Muscle of leg (tissue), 11 donors: Measurements from ENCODE around the gene ACY1. TPM values are rescaled to one million over a fixed set of nuclear protein-coding genes. Genes with fewer than 3 reads are reported as not detected.
A peak's percentile ranks its signal among the peaks of the same experiment; 100 is the strongest.

Experiments used
- DNase-seq: peaks from one replicate; pipeline ENCODE4 v3.0.0; 2013
- H3K27ac ChIP-seq: one replicate; pipeline ENCODE4 v1.5.1; 2013; ENCODE audit warnings: mild to moderate bottlenecking, low read length, control low read depth
- H3K27me3 ChIP-seq: one replicate; pipeline ENCODE4 v1.6.1; 2013; ENCODE audit warnings: low read length; ENCODE audit not compliant: control insufficient read depth, insufficient read depth
- H3K36me3 ChIP-seq: one replicate; pipeline ENCODE4 v1.6.1; 2013; ENCODE audit warnings: low read length; ENCODE audit not compliant: control insufficient read depth, insufficient read depth
- H3K4me1 ChIP-seq: one replicate; pipeline ENCODE4 v1.6.1; 2013; ENCODE audit warnings: low read length; ENCODE audit not compliant: control insufficient read depth, insufficient read depth
- H3K4me3 ChIP-seq: one replicate; pipeline ENCODE4 v1.5.1; 2013; ENCODE audit warnings: low read length, control low read depth
- H3K9me3 ChIP-seq: replicated peaks from 2 replicates; pipeline ENCODE4 v1.6.1; 2013; ENCODE audit warnings: low read depth, low read length; ENCODE audit not compliant: control insufficient read depth
- WGBS: methylation state at CpG from one replicate; pipeline ENCODE4 v1.1.5; 2013; ENCODE audit warnings: missing lambda C conversion rate; ENCODE audit not compliant: insufficient coverage; 5-methylcytosine and 5-hydroxymethylcytosine counted together
- polyA plus RNA-seq, 8 donors: library from polyadenylated mRNA; unstranded; fragments of 120-200 nt; gene quantifications; one replicate each; pipeline versions ENCODE4 v1.2.1 to v1.2.3, GENCODE V29; 2013; ENCODE audit warnings: inconsistent platforms in 1 of 8, low replicate concordance in 1 of 8; ENCODE audit not compliant: insufficient read length in 8 of 8, insufficient read depth in 1 of 8
- total RNA-seq: library from RNA; stranded (reverse); fragments of 120-200 nt; gene quantifications from one replicate; pipeline ENCODE4 v1.2.4, GENCODE V29; 2013

The ACY1 gene
- total and polyA plus RNA-seq, 9 donors, result 10.2 to 20.7 (median 13.8) TPM

- Histone ChIP-seq H3K27ac (no peak overlapping the region), H3K36me3 (no peaks in the 10 kb centered on the region), H3K27me3 (peaks cover 2% of the 10 kb centered on the region), H3K4me3 (no peak overlapping the region), H3K9me3 (no peaks in the 10 kb centered on the region), H3K4me1 (peaks cover 14% of the 10 kb centered on the region)
- DNase-seq, result no peak
- 48% methylated on average over 3 of the region's 4 CpGs for WGBS
These were observed 36.5 kb upstream of the ACY1 start for GRCh38 chr3:51946796-51947195.

DNA sequence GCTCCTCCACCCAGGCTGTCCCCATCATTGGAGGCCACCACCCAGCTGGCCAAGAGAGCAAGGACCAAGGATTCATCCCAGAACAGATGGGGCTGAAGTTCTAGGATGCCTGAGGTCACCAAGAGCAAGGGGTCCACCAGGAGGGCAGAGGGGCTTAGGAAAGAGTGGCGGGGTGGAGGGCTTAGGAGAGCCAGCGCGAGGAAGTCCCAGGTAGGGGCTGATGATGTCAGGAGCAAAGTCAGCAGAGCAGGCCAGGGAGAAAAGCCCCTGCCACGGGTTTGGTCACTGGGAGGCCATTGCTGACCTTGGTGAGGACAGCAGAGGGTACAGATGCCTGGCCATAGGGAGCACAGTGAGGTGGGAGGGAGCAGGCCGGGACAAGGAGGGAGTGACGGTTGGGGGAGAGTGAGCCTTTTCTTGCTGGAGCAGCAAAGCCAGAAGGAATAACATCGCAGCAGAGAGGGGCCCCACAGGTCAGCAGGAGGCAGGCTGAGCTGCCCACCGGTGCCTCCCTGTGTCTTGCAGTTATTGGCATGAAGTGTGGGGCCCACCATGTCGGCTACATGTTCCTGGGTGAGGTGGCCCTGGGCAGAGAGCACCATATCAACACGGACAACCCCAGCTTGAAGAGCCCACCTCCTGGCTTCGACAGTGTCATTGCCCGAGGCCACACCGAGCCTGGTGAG is 36.0 kb upstream of the ACY1 start:
- H3K27ac ChIP-seq, result no peak overlapping the region
- H3K4me3 ChIP-seq, result no peak overlapping the region
- 66% methylated on average over 12 of the region's 13 CpGs for WGBS
- no peaks in the 10 kb centered on the region for H3K36me3 ChIP-seq
- no peaks in the 10 kb centered on the region for H3K9me3 ChIP-seq
- H3K4me1 ChIP-seq, result peaks cover 12% of the 10 kb centered on the region
- H3K27me3 ChIP-seq, result peaks cover 2% of the 10 kb centered on the region
- no peak for DNase-seq

DNA sequence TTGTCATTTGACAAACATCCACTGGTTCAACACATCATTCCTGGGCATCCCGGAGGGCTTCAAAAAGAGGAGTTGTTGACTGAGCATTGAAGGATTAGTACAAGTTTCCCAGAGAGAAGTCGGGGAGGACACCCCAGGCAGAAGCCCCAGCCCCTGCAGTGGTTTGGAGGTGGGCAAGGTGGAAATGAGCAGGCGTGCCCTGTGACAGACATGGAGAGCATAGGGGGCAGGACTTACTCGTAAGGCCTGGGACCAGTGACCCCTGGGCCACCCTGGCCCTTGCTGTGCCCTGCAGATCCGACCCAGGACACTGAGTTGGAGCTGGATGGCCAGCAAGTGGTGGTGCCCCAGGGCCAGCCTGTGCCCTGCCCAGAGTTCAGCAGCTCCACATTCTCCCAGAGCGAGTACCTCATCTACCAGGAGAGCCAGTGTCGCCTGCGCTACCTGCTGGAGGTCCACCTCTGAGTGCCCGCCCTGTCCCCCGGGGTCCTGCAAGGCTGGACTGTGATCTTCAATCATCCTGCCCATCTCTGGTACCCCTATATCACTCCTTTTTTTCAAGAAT is 35.2 kb upstream of the ACY1 start:
- Histone ChIP-seq H3K4me3 (no peak overlapping the region), H3K36me3 (no peaks in the 10 kb centered on the region), H3K27ac (no peak overlapping the region), H3K9me3 (no peaks in the 10 kb centered on the region), H3K27me3 (peaks cover 2% of the 10 kb centered on the region), H3K4me1 (peaks cover 4% of the 10 kb centered on the region)
- no peak for DNase-seq
- WGBS, result 83% methylated on average over 9 of the region's 10 CpGs

DNA sequence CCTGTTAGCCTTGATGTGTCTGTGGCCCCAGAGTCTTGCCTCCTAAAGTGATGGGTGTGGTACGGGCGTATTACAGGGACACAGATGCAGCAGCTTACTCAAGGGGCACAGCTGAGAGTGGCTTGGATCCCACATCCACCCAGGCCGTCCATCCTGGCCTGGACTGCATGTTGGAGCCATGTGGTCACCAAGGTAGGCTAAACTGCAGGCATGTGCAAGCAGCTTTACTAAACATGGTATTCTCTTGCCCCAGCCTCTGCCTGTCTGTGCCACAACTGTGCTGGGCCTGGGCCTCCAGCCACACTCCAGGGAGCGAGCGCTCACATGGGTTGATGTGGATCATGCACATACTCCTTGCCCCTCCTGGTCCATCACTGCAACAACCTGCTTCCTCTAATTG is 34.2 kb upstream of the ACY1 start:
- no peaks in the 10 kb centered on the region for H3K4me1 ChIP-seq
- H3K27ac ChIP-seq, result no peak overlapping the region
- WGBS, result 82% methylated on average over 5 of the region's 5 CpGs
- no peaks in the 10 kb centered on the region for H3K36me3 ChIP-seq
- no peak for DNase-seq
- peaks cover 6% of the 10 kb centered on the region for H3K27me3 ChIP-seq
- H3K9me3 ChIP-seq, result no peaks in the 10 kb centered on the region
- H3K4me3 ChIP-seq, result no peak overlapping the region

DNA sequence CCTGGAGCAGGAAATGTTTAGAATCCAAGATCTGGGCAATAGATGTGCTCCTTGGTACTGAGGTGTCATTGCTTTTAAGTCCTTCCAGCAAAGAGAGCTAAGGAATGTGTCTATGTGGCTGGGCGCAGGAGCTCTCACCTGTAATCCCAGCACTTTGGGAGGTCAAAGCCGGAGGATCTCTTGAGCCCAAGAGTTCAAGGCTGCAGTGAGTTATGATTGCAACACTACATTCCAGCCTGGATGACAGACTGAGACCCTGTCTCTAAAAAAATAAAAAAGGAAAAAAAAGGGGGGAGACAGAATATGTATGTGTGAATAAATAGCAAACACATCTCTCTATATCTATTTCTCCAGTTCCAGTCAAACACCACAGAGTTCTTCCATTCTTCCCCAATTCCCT is 32.4 kb upstream of the ACY1 start:
- Histone ChIP-seq H3K9me3 (no peaks in the 10 kb centered on the region), H3K27ac (no peak overlapping the region), H3K36me3 (no peaks in the 10 kb centered on the region), H3K4me3 (no peak overlapping the region), H3K27me3 (peaks cover 17% of the 10 kb centered on the region), H3K4me1 (peaks cover 9% of the 10 kb centered on the region)
- WGBS, result 100% methylated on average over 1 of the region's 2 CpGs
- no peak for DNase-seq

DNA sequence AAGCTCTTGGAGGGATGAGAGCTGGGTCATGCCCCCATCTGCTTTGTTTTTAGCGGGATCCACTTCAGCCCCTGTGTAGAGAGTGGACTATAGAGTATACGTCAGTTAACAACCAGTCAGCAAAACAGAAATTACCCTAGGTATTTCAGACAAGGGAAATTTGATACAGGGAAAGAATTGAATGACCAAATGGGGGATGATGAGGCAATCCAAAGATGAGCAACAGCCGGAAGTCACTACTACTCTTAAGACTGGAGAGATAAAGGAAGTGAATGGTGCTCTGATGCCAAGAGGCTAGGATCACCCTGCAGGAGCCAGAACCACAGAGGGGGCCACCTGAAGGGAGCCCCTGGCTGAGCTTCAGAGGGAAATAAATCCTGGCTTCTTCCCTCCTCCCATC is 29.9 kb upstream of the ACY1 start:
- Histone ChIP-seq H3K9me3 (no peaks in the 10 kb centered on the region), H3K27ac (no peak overlapping the region), H3K27me3 (peaks cover 17% of the 10 kb centered on the region), H3K36me3 (peaks cover 14% of the 10 kb centered on the region), H3K4me3 (no peak overlapping the region), H3K4me1 (peaks cover 22% of the 10 kb centered on the region)
- no CpG with 5 or more reads among the region's 3 CpGs for WGBS
- DNase-seq, result no peak

DNA sequence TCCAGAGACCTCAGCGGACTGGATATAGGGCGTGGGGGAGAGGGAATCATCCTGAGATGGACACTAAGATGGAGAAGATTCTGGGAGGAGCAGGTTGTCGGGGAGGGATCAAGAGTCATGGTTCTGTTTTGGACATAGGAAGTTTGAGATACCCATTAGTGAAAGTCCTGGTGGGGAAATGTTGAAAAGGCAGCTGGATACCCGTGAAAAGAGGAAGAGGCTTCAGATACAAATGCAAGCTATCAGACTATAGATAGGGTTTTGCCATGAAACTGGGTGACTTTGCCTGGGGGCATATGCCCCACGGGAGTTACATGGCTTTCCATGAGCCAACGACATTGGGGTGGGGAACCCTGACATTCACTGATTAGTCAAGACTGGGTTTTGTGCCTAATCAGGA is 29.2 kb upstream of the ACY1 start:
- 72% methylated on average over 6 of the region's 6 CpGs for WGBS
- no peak overlapping the region for H3K4me3 ChIP-seq
- no peak for DNase-seq
- H3K4me1 ChIP-seq, result peaks cover 22% of the 10 kb centered on the region
- peaks cover 21% of the 10 kb centered on the region for H3K36me3 ChIP-seq
- H3K9me3 ChIP-seq, result no peaks in the 10 kb centered on the region
- H3K27ac ChIP-seq, result no peak overlapping the region
- peaks cover 17% of the 10 kb centered on the region for H3K27me3 ChIP-seq

- peaks cover 22% of the 10 kb centered on the region for H3K4me1 ChIP-seq
- H3K27ac ChIP-seq, result no peak overlapping the region
- DNase-seq, result no peak
- peaks cover 27% of the 10 kb centered on the region for H3K36me3 ChIP-seq
- WGBS, result 83% methylated on average over 1 of the region's 1 CpG
- peaks cover 17% of the 10 kb centered on the region for H3K27me3 ChIP-seq
- H3K4me3 ChIP-seq, result no peak overlapping the region
- H3K9me3 ChIP-seq, result no peaks in the 10 kb centered on the region
These were observed 28.6 kb upstream of the ACY1 start for GRCh38 chr3:51954713-51955112.

DNA sequence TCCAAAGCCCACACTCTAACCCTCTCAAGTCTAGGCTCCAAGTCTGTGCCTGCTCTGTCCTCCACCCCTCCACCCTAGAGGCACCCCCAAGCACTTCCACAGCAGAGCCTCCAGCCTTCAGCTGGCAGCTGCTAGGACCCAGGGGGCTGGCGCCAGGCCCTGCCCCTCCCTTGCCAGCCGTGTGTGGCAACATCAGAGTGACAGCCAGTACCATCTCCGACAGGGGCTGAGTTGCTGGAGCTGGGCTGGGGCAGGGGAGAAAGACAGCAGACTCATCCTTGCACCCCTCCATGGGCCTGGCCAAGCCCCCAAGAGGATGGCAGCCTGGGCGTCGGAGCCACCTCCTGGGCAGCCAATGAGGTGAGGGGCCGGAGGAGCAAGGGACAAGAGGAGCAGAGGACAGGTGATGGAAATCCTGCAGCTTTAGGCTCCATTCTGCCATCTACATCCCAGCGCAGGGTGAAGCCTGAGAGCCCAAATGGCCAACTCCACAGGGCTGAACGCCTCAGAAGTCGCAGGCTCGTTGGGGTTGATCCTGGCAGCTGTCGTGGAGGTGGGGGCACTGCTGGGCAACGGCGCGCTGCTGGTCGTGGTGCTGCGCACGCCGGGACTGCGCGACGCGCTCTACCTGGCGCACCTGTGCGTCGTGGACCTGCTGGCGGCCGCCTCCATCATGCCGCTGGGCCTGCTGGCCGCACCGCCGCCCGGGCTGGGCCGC is 28.0 kb upstream of the ACY1 start, which contains the start of gene GPR62:
TSS of gene GPR62 (plus strand) at position 207 of the 718 bp plus-strand sequence. CDS start at position 479, 272 bp downstream.
- DNase-seq, result no peak
- Histone ChIP-seq H3K27me3 (peaks cover 17% of the 10 kb centered on the region), H3K36me3 (peaks cover 33% of the 10 kb centered on the region), H3K27ac (no peak within 1 kb of the TSS), H3K4me1 (peaks cover 22% of the 10 kb centered on the region), H3K9me3 (no peaks in the 10 kb centered on the region), H3K4me3 (peak within 1 kb of the TSS; percentile 8)
- 13% methylated on average over 30 of the region's 33 CpGs for WGBS
